ENCODE measurements around the gene KRTAP9-4.
"Not testable (repeated sequence)": the region's sequence is repeated elsewhere in the genome, so short reads cannot be mapped to it uniquely, and the experiment has no call there.

Gene KRTAP9-4

GRCh38 chr17:41275648-41276190 lies 26.2 kb downstream of the KRTAP9-4 start, which contains the start of gene KRTAP9-7:
KRTAP9-7 (plus strand) TSS chr17:41275698; CDS start chr17:41275698, 0 bp downstream.
- WGBS: 75% methylated on average over 3 of the region's 3 CpGs
- H3K4me1 ChIP-seq (ENCODE audit: control insufficient read depth, insufficient read depth, low read depth, low read length); H3K27me3 ChIP-seq (ENCODE audit: control insufficient read depth in 1 of 2, insufficient read depth in 1 of 2, low read length in 2 of 2); H3K79me1 ChIP-seq (replicated peaks; ENCODE audit: low read length, poor library complexity, severe bottlenecking); H3K4me2 ChIP-seq (ENCODE audit: low read length, poor library complexity, severe bottlenecking); H2BK12ac ChIP-seq (ENCODE audit: low read length in 2 of 2); H3K4me3 ChIP-seq (ENCODE audit: insufficient read depth in 1 of 2, low read depth in 1 of 2, low read length in 2 of 2); H3K18ac ChIP-seq (ENCODE audit: low read depth in 1 of 2, low read length in 2 of 2); H2AK5ac ChIP-seq (ENCODE audit: low read length, severe bottlenecking); H2BK15ac ChIP-seq (ENCODE audit: low read depth, poor library complexity, severe bottlenecking); H3K9me3 ChIP-seq (ENCODE audit: control insufficient read depth, low read length); H2BK5ac ChIP-seq (ENCODE audit: low read depth, low read length, poor library complexity, severe bottlenecking); H3K23ac ChIP-seq (ENCODE audit: low read length in 2 of 2); H3K4ac ChIP-seq (ENCODE audit: low read depth in 1 of 2, low read length in 2 of 2); H3K27ac ChIP-seq (ENCODE audit: low read length, poor library complexity, severe bottlenecking); H4K91ac ChIP-seq (ENCODE audit: low read length); H3K36me3 ChIP-seq (ENCODE audit: control insufficient read depth in 1 of 2, insufficient read depth in 2 of 2, low read depth in 1 of 2, low read length in 2 of 2); DNase-seq; H3K9ac ChIP-seq (ENCODE audit: low read length); H2BK120ac ChIP-seq (ENCODE audit: low read depth, low read length); H2AFZ ChIP-seq (ENCODE audit: low read depth, low read length): not testable (repeated sequence)
- Histone ChIP-seq H3K14ac (ENCODE audit: low read length in 2 of 2) (peak within 1 kb of the TSS in 1 of 2 experiments; percentile 2), H4K8ac (ENCODE audit: low read length) (peak within 1 kb of the TSS; percentile 29)

GRCh38 chr17:41278176-41278955 lies 28.9 kb downstream of the KRTAP9-4 start:
- H3K27me3 ChIP-seq (ENCODE audit: control insufficient read depth in 1 of 2, insufficient read depth in 1 of 2, low read length in 2 of 2): peaks cover 0 to 9% of the 10 kb centered on the region in 2 experiments
- no peak overlapping the region for H3K9ac ChIP-seq (ENCODE audit: low read length)
- WGBS: 88% methylated on average over 3 of the region's 3 CpGs
- H3K4me1 ChIP-seq (ENCODE audit: control insufficient read depth, insufficient read depth, low read depth, low read length): peaks cover 3% of the 10 kb centered on the region
- peak overlapping the region; percentile 83 for H3K27ac ChIP-seq (ENCODE audit: low read length, poor library complexity, severe bottlenecking)
- no peaks in the 10 kb centered on the region for H3K79me1 ChIP-seq (replicated peaks; ENCODE audit: low read length, poor library complexity, severe bottlenecking)
- no peak overlapping the region for H2AFZ ChIP-seq (ENCODE audit: low read depth, low read length)
- no peak overlapping the region for H3K18ac ChIP-seq (ENCODE audit: low read depth in 1 of 2, low read length in 2 of 2)
- H3K36me3 ChIP-seq (ENCODE audit: control insufficient read depth in 1 of 2, insufficient read depth in 2 of 2, low read depth in 1 of 2, low read length in 2 of 2): no peaks in the 10 kb centered on the region
- H4K91ac ChIP-seq (ENCODE audit: low read length): no peak overlapping the region
- no peak overlapping the region for H4K8ac ChIP-seq (ENCODE audit: low read length)
- peak overlapping the region; percentile 99 for H2AK5ac ChIP-seq (ENCODE audit: low read length, severe bottlenecking)
- H2BK5ac ChIP-seq (ENCODE audit: low read depth, low read length, poor library complexity, severe bottlenecking): no peak overlapping the region
- H2BK12ac ChIP-seq (ENCODE audit: low read length in 2 of 2): no peak overlapping the region
- H3K9me3 ChIP-seq (ENCODE audit: control insufficient read depth, low read length): no peaks in the 10 kb centered on the region
- no peak overlapping the region for H3K14ac ChIP-seq (ENCODE audit: low read length in 2 of 2)
- no peak for DNase-seq
- no peak overlapping the region for H3K23ac ChIP-seq (ENCODE audit: low read length in 2 of 2)
- no peak overlapping the region for H2BK15ac ChIP-seq (ENCODE audit: low read depth, poor library complexity, severe bottlenecking)
- H3K4me2 ChIP-seq (ENCODE audit: low read length, poor library complexity, severe bottlenecking): no peak overlapping the region
- no peak overlapping the region for H3K4me3 ChIP-seq (ENCODE audit: insufficient read depth in 1 of 2, low read depth in 1 of 2, low read length in 2 of 2)
- H3K4ac ChIP-seq (ENCODE audit: low read depth in 1 of 2, low read length in 2 of 2): no peak overlapping the region
- no peak overlapping the region for H2BK120ac ChIP-seq (ENCODE audit: low read depth, low read length)

GRCh38 chr17:41284043-41284442 lies 34.6 kb downstream of the KRTAP9-4 start:
- H3K4me3 ChIP-seq (ENCODE audit: insufficient read depth in 1 of 2, low read depth in 1 of 2, low read length in 2 of 2): no peak overlapping the region
- no peaks in the 10 kb centered on the region for H3K27me3 ChIP-seq (ENCODE audit: control insufficient read depth in 1 of 2, insufficient read depth in 1 of 2, low read length in 2 of 2)
- no peak overlapping the region for H3K9ac ChIP-seq (ENCODE audit: low read length)
- no peak overlapping the region for H3K14ac ChIP-seq (ENCODE audit: low read length in 2 of 2)
- H2AK5ac ChIP-seq (ENCODE audit: low read length, severe bottlenecking): no peak overlapping the region
- H2BK12ac ChIP-seq (ENCODE audit: low read length in 2 of 2): no peak overlapping the region
- no peak overlapping the region for H4K91ac ChIP-seq (ENCODE audit: low read length)
- H3K18ac ChIP-seq (ENCODE audit: low read depth in 1 of 2, low read length in 2 of 2): no peak overlapping the region
- H3K36me3 ChIP-seq (ENCODE audit: control insufficient read depth in 1 of 2, insufficient read depth in 2 of 2, low read depth in 1 of 2, low read length in 2 of 2): no peaks in the 10 kb centered on the region
- H2AFZ ChIP-seq (ENCODE audit: low read depth, low read length): no peak overlapping the region
- H3K4me2 ChIP-seq (ENCODE audit: low read length, poor library complexity, severe bottlenecking): no peak overlapping the region
- peak overlapping the region; percentile 12 for H2BK5ac ChIP-seq (ENCODE audit: low read depth, low read length, poor library complexity, severe bottlenecking)
- H2BK15ac ChIP-seq (ENCODE audit: low read depth, poor library complexity, severe bottlenecking): no peak overlapping the region
- no peaks in the 10 kb centered on the region for H3K9me3 ChIP-seq (ENCODE audit: control insufficient read depth, low read length)
- DNase-seq: no peak
- H3K23ac ChIP-seq (ENCODE audit: low read length in 2 of 2): no peak overlapping the region
- no peak overlapping the region for H4K8ac ChIP-seq (ENCODE audit: low read length)
- peak overlapping the region; percentile 83 for H3K27ac ChIP-seq (ENCODE audit: low read length, poor library complexity, severe bottlenecking)
- peaks cover 1% of the 10 kb centered on the region for H3K4me1 ChIP-seq (ENCODE audit: control insufficient read depth, insufficient read depth, low read depth, low read length)
- no peaks in the 10 kb centered on the region for H3K79me1 ChIP-seq (replicated peaks; ENCODE audit: low read length, poor library complexity, severe bottlenecking)
- no peak overlapping the region for H3K4ac ChIP-seq (ENCODE audit: low read depth in 1 of 2, low read length in 2 of 2)
- 24% methylated on average over 2 of the region's 3 CpGs for WGBS
- H2BK120ac ChIP-seq (ENCODE audit: low read depth, low read length): no peak overlapping the region

- H2BK12ac ChIP-seq (ENCODE audit: low read length in 2 of 2): no peak overlapping the region
These were observed 35.1 kb downstream of the KRTAP9-4 start for GRCh38 chr17:41284546-41284945.

More at GRCh38 chr17:41284546-41284945, 35.1 kb downstream of the KRTAP9-4 start:
- no peaks in the 10 kb centered on the region for H3K9me3 ChIP-seq (ENCODE audit: control insufficient read depth, low read length)
- H3K4me2 ChIP-seq (ENCODE audit: low read length, poor library complexity, severe bottlenecking): no peak overlapping the region
- peaks cover 1% of the 10 kb centered on the region for H3K4me1 ChIP-seq (ENCODE audit: control insufficient read depth, insufficient read depth, low read depth, low read length)
- peak overlapping the region; percentile 63 for H3K27ac ChIP-seq (ENCODE audit: low read length, poor library complexity, severe bottlenecking)
- no peak overlapping the region for H3K14ac ChIP-seq (ENCODE audit: low read length in 2 of 2)
- no peak overlapping the region for H2BK15ac ChIP-seq (ENCODE audit: low read depth, poor library complexity, severe bottlenecking)
- H2BK5ac ChIP-seq (ENCODE audit: low read depth, low read length, poor library complexity, severe bottlenecking): no peak overlapping the region
- no peak overlapping the region for H2BK120ac ChIP-seq (ENCODE audit: low read depth, low read length)
- no peak overlapping the region for H3K9ac ChIP-seq (ENCODE audit: low read length)
- H3K79me1 ChIP-seq (replicated peaks; ENCODE audit: low read length, poor library complexity, severe bottlenecking): no peaks in the 10 kb centered on the region
- H3K4ac ChIP-seq (ENCODE audit: low read depth in 1 of 2, low read length in 2 of 2): no peak overlapping the region
- H3K23ac ChIP-seq (ENCODE audit: low read length in 2 of 2): no peak overlapping the region
- H4K91ac ChIP-seq (ENCODE audit: low read length): no peak overlapping the region
- no peak for DNase-seq
- no peak overlapping the region for H2AFZ ChIP-seq (ENCODE audit: low read depth, low read length)
- H3K27me3 ChIP-seq (ENCODE audit: control insufficient read depth in 1 of 2, insufficient read depth in 1 of 2, low read length in 2 of 2): no peaks in the 10 kb centered on the region
- no peak overlapping the region for H2AK5ac ChIP-seq (ENCODE audit: low read length, severe bottlenecking)
- H3K36me3 ChIP-seq (ENCODE audit: control insufficient read depth in 1 of 2, insufficient read depth in 2 of 2, low read depth in 1 of 2, low read length in 2 of 2): no peaks in the 10 kb centered on the region
- WGBS: 24% methylated on average over 1 of the region's 2 CpGs
- no peak overlapping the region for H3K18ac ChIP-seq (ENCODE audit: low read depth in 1 of 2, low read length in 2 of 2)
- H3K4me3 ChIP-seq (ENCODE audit: insufficient read depth in 1 of 2, low read depth in 1 of 2, low read length in 2 of 2): no peak overlapping the region
- no peak overlapping the region for H4K8ac ChIP-seq (ENCODE audit: low read length)

Measured in mesenchymal stem cell (in vitro differentiated cells and primary cell).